Endothelial cell of umbilical vein (primary cell): ENCODE results near the gene ZNF100. TPM values are rescaled to one million over a fixed set of nuclear protein-coding genes. Genes with fewer than 3 reads are reported as not detected.

ENCODE experiments used
- BruUV-seq: library from RNA; stranded (reverse); fragments of 400-500 nt; replicated peaks from 2 replicates; lab custom pipeline; 2021; lab: Mats Ljungman, UMichigan
- CTCF ChIA-PET: fragments of 300-600, 350-600 bp; sonication (Branson Sonifier 250); formaldehyde crosslinking; loops from one replicate; lab custom pipeline; 2021; ENCODE audit warnings: antibody characterized with exemption, inconsistent platforms; lab: Charles Lee
- POLR2A ChIA-PET: fragments of 300-600, 350-600 bp; sonication (Branson Sonifier 250); formaldehyde crosslinking; loops from one replicate; lab custom pipeline; 2021; ENCODE audit warnings: antibody characterized with exemption, inconsistent platforms; lab: Charles Lee
- DNase-seq: peaks from one replicate; pipeline ENCODE4 v3.0.0-alpha.2; 2011; ENCODE audit warnings: low read depth, low spot score
- FAIRE-seq: peaks from 2 replicates; lab custom pipeline; 2011; peaks lifted over from hg19 to GRCh38; lab: Jason Lieb, UNC
- H2AFZ ChIP-seq: 2 replicates; pipeline ENCODE4 v1.6.0; 2012; ENCODE audit warnings: low read depth, low read length, control low read depth, inconsistent platforms
- H3K27ac ChIP-seq: 2 replicates; pipeline ENCODE4 v1.5.1; 2011; ENCODE audit warnings: low read depth, mild to moderate bottlenecking, control low read depth, low read length, moderate library complexity; ENCODE audit not compliant: insufficient read depth
- H3K27me3 ChIP-seq, 2 experiments: 2 replicates each; pipeline versions ENCODE4 v1.6.0 to v1.6.1; 2011; ENCODE audit warnings: low read length in 2 of 2, mixed read lengths in 1 of 2; ENCODE audit not compliant: control insufficient read depth in 2 of 2, insufficient read depth in 2 of 2
- H3K36me3 ChIP-seq, 2 experiments: 2 replicates in 1 of 2; 3 replicates in 1 of 2; pipeline ENCODE4 v1.5.1; 2011; ENCODE audit warnings: low read length in 2 of 2, mild to moderate bottlenecking in 1 of 2, moderate library complexity in 1 of 2; ENCODE audit not compliant: control insufficient read depth in 2 of 2, insufficient read depth in 2 of 2; ENCODE audit errors: extremely low read depth in 1 of 2
- H3K4me1 ChIP-seq: 3 replicates; pipeline ENCODE4 v1.5.1; 2011; ENCODE audit warnings: mild to moderate bottlenecking, low read length; ENCODE audit not compliant: control insufficient read depth, insufficient read depth; ENCODE audit errors: extremely low read depth
- H3K4me2 ChIP-seq: 2 replicates; pipeline ENCODE4 v1.6.1; 2011; ENCODE audit warnings: low read length, control low read depth, mixed read lengths; ENCODE audit not compliant: insufficient read depth
- H3K4me3 ChIP-seq, 3 experiments: fragments of 200-600 bp in 1 of 3; sonication (generic), shearing (Covaris generic) in 1 of 3; replicated peaks in 1 of 3; 2 replicates each; pipeline ENCODE4 v1.5.1; 2011 to 2016; ENCODE audit warnings: control low read depth in 3 of 3, low read length in 3 of 3, mild to moderate bottlenecking in 2 of 3, inconsistent platforms in 1 of 3, low read depth in 1 of 3, moderate library complexity in 1 of 3; ENCODE audit not compliant: insufficient read depth in 1 of 3
- H3K79me2 ChIP-seq: 2 replicates; pipeline ENCODE4 v1.6.0; 2012; ENCODE audit warnings: low read length, inconsistent platforms; ENCODE audit not compliant: control insufficient read depth, insufficient read depth
- H3K9ac ChIP-seq: replicated peaks from 2 replicates; pipeline ENCODE3; 2011; ENCODE audit warnings: low read length, control low read depth; ENCODE audit not compliant: insufficient read depth; ENCODE audit errors: extremely low read depth
- H3K9me1 ChIP-seq: replicated peaks from 3 replicates; pipeline ENCODE4 v1.6.0; 2011; ENCODE audit warnings: mild to moderate bottlenecking, low read length; ENCODE audit not compliant: control insufficient read depth, insufficient read depth; ENCODE audit errors: extremely low read depth
- H3K9me3 ChIP-seq: replicated peaks from 2 replicates; pipeline ENCODE4 v1.5.1; 2012; ENCODE audit warnings: low read length, inconsistent platforms; ENCODE audit not compliant: control insufficient read depth, insufficient read depth
- H4K20me1 ChIP-seq: replicated peaks from 2 replicates; pipeline ENCODE3; 2011; ENCODE audit warnings: mild to moderate bottlenecking, low read length; ENCODE audit not compliant: control insufficient read depth, insufficient read depth; ENCODE audit errors: extremely low read depth
- CTCF ChIP-seq, 2 donors: IDR thresholded peaks; 1 replicate in 1 of 2; 2 replicates in 1 of 2; pipeline ENCODE4 v1.5.1; 2011; ENCODE audit warnings: low read length in 2 of 2, mild to moderate bottlenecking in 2 of 2, moderate library complexity in 2 of 2, control low read depth in 1 of 2, inconsistent platforms in 1 of 2, low read depth in 1 of 2; ENCODE audit not compliant: insufficient read depth in 1 of 2; ENCODE audit errors: extremely low read depth in 1 of 2
- EZH2 ChIP-seq: IDR thresholded peaks from 2 replicates; pipeline ENCODE4 v1.6.1; 2012; ENCODE audit warnings: borderline replicate concordance, low read depth, mild to moderate bottlenecking, moderate library complexity, low read length, inconsistent platforms; ENCODE audit not compliant: severe bottlenecking
- FOS ChIP-seq: IDR thresholded peaks from 2 replicates; pipeline ENCODE4 v1.6.1; 2011; ENCODE audit warnings: mild to moderate bottlenecking, low read length, moderate library complexity, borderline replicate concordance; ENCODE audit not compliant: insufficient read depth
- GATA2 ChIP-seq: IDR thresholded peaks from 2 replicates; pipeline ENCODE4 v1.7.0; 2011; ENCODE audit warnings: low read depth, mild to moderate bottlenecking, moderate library complexity, mixed read lengths, low read length; ENCODE audit not compliant: insufficient read length, insufficient read depth
- JUN ChIP-seq: IDR thresholded peaks from 2 replicates; pipeline ENCODE4 v1.6.1; 2011; ENCODE audit warnings: borderline replicate concordance, low read depth; ENCODE audit not compliant: insufficient read length, insufficient read depth
- MAX ChIP-seq: IDR thresholded peaks from 2 replicates; pipeline ENCODE4 v1.6.1; 2011; ENCODE audit not compliant: insufficient read depth, insufficient read length
- MYC ChIP-seq: IDR thresholded peaks from one replicate; pipeline ENCODE4 v1.6.1; 2011; ENCODE audit warnings: mild to moderate bottlenecking, low read depth, low read length
- POLR2A ChIP-seq: IDR thresholded peaks from 2 replicates; pipeline ENCODE4 v1.6.1; 2012; ENCODE audit warnings: low read depth, mild to moderate bottlenecking, control low read depth, low read length
- POLR2AphosphoS5 ChIP-seq: IDR thresholded peaks from 2 replicates; pipeline ENCODE4 v1.6.1; 2012; ENCODE audit warnings: low read depth, mild to moderate bottlenecking, control low read depth, low read length, moderate library complexity; ENCODE audit not compliant: insufficient read depth
- dilution Hi-C: fragments of 300-500 bp; cut with MboI; formaldehyde crosslinking; loops from one replicate; pipeline ENCODE4 v1.15.0; 2019; ENCODE audit warnings: low sequenced_read_pairs; ENCODE audit not compliant: extremely low pct_ligation_motif_present
- intact Hi-C: fragments of 100-400 bp; cut with micrococcal nuclease; formaldehyde crosslinking; loops from one replicate; pipeline ENCODE4 v1.10.0; 2022
- polyA plus RNA-seq, 4 experiments: library from polyadenylated mRNA; depleted of rRNA in 3 of 4; stranded (reverse) in 3 of 4; unstranded in 1 of 4; fragments of >200 nt; gene quantifications; 2 replicates each; pipeline versions ENCODE4 v1.2.1 to v1.2.3, GENCODE V29; 2011 to 2012; ENCODE audit warnings: missing spikeins in 1 of 4
- total RNA-seq: library from RNA; stranded (reverse); gene quantifications from 2 replicates; pipeline ENCODE4 v1.2.3, GENCODE V29; 2021

Gene ZNF100
- total and polyA plus RNA-seq, 2 donors (not counting 3 experiments of a cell fraction or from before 2014, with no cell fraction given): 1.8 to 12.7 TPM

DNA sequence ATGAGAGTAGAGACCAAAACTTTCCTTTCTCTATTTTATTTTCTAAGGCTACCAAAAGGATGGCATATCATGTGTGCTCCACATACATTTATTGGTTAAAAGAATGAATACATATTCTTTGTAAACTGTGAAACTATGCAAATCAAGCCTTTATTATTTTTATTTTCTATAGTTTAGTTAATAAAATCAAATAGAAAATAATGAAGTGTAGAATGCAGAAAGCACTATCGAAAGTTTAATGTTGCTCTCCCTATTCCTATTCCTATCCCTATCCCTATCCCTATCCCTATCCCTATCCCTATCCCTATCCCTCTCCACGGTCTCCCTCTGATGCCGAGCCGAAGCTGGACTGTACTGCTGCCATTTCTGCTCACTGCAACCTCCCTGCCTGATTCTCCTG, 60.3 kb downstream of the ZNF100 start:
- Histone ChIP-seq H3K27ac (no peak overlapping the region), H3K4me2 (no peak overlapping the region), H3K9ac (no peak overlapping the region), H3K79me2 (no peaks in the 10 kb centered on the region), H3K4me3 (no peak overlapping the region), H3K4me1 (no peaks in the 10 kb centered on the region), H3K36me3 (no peaks in the 10 kb centered on the region), H3K9me1 (no peaks in the 10 kb centered on the region), H4K20me1 (no peaks in the 10 kb centered on the region), H3K9me3 (no peaks in the 10 kb centered on the region), H2AFZ (no peak overlapping the region), H3K27me3 (no peaks in the 10 kb centered on the region)
- DNase-seq (no peak), FAIRE-seq (no peak)
- no peak for TF ChIP-seq POLR2AphosphoS5
- TF ChIP-seq JUN: no peak
- no peak for TF ChIP-seq FOS
- no peak for TF ChIP-seq EZH2
- no peak for TF ChIP-seq MYC
- TF ChIP-seq POLR2A: no peak
- no TSS peak for BruUV-seq
- ChIA-PET CTCF (no interaction called here), POLR2A (no interaction called here)
- dilution Hi-C loops (no loop called here), intact Hi-C loops (no loop called here)

DNA sequence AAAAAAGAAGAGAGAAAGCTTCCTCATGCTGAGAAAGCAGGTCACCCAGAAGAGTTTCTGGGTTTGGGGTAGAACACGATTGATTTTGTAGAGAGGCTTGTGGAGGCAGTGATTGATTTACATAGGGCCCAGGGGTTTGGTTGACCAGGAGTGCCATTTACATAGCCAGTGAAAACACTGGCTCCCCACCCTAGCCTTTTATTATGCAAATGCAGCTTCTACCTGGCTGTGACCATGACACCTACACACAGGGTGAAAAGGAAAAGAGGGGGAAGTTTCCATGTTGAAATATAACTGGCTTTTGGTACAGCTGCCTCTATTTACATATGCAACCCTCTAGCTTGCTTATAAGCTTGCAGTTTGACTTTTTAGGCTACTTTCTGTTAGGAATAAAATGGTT, 62.0 kb downstream of the ZNF100 start:
- TF ChIP-seq POLR2A: no peak
- no peak for TF ChIP-seq EZH2
- no peak for TF ChIP-seq FOS
- no peak for TF ChIP-seq CTCF (IDR thresholded peaks at IDR 0.05; ENCODE audit: extremely low read depth in 1 of 2, insufficient read depth in 1 of 2, low read depth in 1 of 2, low read length in 2 of 2)
- TF ChIP-seq JUN: no peak
- TF ChIP-seq MAX: no peak
- no peak for TF ChIP-seq GATA2
- no peak for TF ChIP-seq POLR2AphosphoS5
- TF ChIP-seq MYC: no peak
- BruUV-seq: no TSS peak

More for the DNA sequence above, 62.0 kb downstream of the ZNF100 start:
- ChIA-PET POLR2A (no interaction called here), CTCF (no interaction called here)
- dilution Hi-C loops: no loop called here
- Histone ChIP-seq H3K9me1 (no peaks in the 10 kb centered on the region), H3K36me3 (no peaks in the 10 kb centered on the region), H3K27me3 (no peaks in the 10 kb centered on the region), H3K4me2 (no peak overlapping the region), H3K4me1 (no peaks in the 10 kb centered on the region), H2AFZ (no peak overlapping the region), H4K20me1 (no peaks in the 10 kb centered on the region), H3K9ac (no peak overlapping the region), H3K27ac (no peak overlapping the region), H3K4me3 (no peak overlapping the region), H3K9me3 (no peaks in the 10 kb centered on the region), H3K79me2 (no peaks in the 10 kb centered on the region)
- DNase-seq (no peak), FAIRE-seq (no peak)
- intact Hi-C loops: no loop called here
